Eye (tissue), 1 donor: ENCODE results near the gene C10orf62.

Experiments
- DNase-seq: peaks from one replicate; pipeline ENCODE4 v3.0.0-alpha.2; 2015

The C10orf62 gene

DNA sequence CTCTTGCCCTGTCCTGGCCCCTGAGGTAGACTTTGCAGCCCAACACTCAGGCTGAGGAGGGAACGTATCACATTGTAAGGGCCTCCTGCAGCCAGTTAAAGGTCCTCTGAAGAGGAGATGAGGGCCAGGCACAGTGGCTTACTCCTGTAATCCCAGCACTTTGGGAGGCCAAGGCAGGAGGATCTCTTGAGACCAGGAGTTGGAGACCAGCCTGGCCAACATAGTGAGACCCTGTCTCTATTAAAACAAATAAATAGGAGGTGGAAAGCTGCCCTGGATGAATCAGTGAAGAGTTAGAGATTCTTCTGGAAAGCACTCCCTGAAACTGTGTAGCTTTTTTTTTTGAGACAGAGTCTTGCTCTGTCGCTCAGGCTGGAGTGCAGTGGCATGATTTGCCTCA lies 2.3 kb upstream of the C10orf62 start:
- no peak for DNase-seq

DNA sequence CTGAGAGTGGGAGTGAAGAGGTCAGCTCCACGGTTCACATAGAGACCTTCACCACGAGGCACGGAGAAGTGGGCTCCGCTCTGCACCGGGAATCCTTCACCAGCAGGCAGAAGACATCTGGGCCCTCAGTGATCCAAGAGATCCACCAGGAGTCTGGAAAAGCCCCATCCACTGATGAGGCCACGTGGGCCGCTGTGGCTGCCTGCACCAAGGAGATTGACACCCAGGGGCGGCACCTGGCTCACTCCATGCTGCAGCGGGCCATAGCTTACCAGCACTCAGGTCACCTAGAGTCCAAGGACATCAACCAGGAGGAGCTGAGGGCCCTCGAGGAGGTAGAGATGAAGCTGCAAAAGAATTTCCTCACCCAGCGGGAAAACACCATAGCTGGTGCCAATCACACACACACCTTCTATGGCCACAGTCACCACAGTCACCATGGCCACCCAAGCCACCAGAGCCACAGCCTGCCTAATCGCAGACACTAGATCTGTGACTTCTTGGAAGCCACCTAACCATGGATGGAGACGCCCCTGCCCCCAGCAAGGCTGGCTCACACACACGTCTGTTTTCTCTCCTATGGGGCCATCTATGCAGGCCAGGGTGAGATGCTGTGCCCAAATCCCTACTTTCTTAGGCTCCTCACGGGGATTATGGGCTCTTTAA lies 694 bp downstream of the C10orf62 start:
- no peak for DNase-seq

DNA sequence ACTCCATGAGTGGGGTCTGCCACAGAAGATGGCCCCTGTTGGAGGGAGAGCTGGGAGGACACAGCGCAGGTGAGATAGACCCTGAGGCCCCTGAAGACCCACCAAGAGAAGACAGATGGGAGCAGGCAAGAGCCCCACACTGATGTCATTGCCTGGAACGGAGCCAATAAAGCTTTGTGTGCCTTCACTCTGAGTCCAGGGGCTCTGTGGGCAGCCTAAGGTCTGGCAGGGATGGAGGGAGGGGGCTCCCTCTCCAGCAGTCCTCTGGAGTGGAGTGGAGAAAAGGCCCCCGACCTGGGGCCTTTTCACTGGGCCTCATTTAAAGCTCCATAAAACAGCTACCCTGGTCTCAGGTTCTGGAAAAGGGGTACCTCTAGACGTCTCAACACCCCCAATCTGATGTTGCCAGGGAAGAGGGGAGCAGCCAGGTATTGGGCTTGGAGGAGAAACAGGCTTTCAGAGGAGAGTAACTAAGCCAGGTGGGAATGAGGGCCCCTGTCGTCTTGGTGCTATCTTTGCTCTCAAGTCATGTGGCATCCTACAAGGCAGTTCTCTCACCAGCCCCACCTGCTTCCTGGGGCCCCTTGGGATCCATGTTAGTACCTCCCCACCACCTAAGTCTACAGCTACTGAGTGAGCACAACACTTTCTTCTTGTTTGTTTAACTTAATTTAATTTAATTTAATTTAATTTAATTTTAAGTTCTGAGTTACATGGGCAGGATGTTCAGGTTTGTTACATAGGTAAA lies 1.4 kb downstream of the C10orf62 start:
- DNase-seq = no peak

DNA sequence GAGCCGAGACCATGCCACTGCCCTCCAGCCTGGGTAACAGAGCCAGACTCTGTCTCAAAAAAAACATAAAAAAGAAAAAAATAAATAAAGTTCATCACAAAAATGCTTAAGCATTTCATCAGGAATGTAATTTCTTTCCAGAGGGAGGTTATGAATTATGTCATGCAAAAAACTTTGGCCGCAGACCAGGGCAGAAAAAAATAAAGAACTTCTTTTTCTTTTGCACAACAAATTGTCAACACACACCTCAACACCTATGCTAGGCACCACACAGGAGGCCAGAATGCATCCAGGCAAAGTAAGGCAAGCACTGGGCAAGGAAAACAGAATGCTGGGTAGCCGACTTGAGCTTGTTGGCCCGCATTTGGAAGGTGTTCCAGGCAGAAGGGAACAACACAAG lies 3.9 kb downstream of the C10orf62 start:
- DNase-seq = no peak

DNA sequence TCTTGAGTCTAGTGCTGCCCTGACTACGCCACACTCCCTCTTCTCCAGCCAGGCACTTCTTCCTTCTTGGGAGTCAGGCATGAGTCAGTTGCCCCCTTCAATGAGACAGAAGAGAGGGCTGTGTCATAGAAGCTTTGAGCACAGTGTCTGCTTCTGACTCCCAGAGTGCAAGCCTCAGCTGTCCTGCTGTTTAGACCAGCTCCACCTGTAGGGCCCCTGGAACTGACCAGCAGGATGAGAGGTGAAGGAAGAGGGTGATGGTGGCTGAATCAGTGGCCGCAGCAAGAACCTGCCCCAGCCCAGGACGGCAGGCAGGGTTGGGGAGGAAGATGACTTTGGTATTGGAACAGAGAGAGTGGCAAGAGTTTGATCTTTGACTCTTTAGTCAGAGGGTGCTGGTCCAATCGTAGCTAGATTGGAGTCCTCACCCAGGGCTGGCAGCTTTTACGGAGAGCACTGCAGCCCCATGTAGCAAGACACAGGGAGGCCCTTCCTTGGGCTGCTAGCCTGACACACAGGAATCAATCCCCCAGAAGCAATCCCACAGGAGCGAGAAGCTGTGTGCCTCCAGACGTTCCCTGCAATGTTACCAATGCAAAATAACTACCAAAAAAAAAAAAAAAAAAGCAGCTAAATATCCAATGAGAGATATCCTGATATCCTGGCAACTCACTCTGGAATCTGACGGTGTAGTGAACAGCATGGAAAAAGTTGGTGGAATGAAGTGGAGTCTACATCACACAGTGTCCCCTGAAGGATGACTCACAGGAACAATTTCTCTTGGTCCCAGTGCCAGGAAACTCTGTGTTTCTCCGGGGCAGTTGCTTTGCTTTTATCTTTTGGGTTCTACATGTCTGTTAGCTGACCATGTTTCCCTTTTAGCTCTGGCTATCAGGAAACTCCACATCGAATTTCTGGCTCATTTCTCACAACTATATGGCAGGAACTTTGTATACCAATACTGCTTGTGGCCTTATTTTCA lies 6.9 kb downstream of the C10orf62 start:
- DNase-seq = no peak

DNA sequence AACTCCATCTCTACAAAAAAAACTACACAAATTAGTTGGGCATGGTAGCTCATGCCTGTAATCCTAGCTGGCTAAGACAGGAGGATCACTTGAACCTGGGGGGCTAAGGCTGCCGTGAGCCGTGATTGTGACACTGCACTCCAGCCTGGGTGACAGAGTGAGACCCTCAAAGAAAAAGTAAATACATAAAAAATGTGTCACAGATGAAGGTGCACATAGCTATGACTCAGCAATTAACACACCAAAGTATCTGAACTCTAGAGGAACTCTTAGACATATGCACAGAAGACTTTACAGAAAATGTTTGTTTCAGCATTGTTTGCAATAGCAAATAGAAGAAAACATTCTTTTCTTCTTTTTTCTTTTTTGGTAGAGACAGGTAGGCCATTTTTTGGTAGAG lies 8.3 kb downstream of the C10orf62 start:
- DNase-seq = no peak

DNA sequence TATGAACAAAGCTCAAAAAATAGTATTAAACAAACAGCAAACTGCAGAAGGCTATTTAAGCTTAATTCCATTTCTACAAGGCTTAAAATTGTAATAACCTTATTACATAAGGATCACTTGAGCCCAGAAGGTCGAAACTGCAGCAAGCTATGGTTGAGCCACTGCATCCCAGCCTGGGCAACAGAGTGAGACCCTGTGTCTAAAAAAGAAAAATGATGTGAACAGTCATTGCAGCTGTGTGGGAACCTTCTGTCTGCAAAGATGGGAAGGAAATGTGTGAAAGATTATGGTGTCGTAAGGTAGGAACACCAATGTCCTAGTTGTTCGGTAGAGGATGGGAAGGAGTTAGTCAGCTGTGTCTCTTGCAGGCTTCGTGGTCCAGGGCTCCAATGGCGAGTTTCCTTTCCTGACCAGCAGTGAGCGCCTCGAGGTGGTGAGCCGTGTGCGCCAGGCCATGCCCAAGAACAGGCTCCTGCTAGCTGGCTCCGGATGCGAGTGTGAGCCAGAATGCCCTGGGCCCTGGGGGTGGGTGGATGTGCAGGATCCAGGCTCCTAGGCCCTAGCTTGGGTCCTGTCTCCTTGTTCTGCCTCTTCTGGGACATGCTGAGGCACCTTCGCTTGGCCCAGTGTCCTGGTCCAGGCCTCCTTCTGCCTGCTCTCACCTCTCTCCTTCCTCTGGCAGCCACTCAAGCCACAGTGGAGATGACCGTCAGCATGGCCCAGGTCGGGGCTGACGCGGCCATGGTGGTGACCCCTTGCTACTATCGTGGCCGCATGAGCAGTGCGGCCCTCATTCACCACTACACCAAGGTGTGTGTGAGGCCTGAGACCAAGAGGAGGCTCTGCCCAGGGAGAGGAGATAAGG lies 9.1 kb downstream of the C10orf62 start:
- no peak for DNase-seq

DNA sequence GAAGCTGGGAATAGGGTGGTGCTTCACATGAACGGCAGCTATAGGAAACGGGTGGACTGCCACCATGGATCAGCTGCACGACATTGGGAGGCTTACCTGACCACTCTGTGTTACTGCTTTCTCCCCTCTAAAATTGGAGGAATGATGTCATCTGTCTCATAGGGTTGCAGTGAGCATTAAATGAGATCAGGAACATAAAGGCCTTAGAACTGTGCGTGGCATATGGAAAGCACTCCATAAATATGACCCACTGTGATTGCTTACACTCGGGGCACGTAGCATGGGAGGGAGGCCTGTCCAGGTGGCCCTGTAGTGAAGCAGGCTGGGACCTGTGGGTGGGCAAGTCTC lies 9.7 kb downstream of the C10orf62 start:
- no peak for DNase-seq

DNA sequence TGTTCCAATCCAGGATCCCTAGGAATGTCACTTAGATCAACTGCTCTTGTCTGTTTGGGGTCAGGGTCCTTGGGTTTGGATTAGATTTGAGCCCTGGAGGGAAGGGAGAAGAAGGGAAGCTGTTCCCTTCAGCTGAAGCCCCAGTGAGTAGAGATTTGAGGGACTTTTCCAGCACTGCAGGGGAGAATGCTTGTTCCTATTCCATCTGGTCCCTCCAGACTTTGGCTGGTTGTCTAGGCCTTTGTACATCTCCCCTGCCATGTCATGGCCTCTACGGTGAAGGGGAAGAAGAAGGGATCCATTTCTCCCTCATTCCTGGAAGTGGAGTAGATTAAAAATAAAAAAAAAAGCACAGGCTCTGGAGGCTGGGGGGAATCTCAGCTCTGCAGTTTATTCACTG lies 11.1 kb downstream of the C10orf62 start:
- DNase-seq = no peak

DNA sequence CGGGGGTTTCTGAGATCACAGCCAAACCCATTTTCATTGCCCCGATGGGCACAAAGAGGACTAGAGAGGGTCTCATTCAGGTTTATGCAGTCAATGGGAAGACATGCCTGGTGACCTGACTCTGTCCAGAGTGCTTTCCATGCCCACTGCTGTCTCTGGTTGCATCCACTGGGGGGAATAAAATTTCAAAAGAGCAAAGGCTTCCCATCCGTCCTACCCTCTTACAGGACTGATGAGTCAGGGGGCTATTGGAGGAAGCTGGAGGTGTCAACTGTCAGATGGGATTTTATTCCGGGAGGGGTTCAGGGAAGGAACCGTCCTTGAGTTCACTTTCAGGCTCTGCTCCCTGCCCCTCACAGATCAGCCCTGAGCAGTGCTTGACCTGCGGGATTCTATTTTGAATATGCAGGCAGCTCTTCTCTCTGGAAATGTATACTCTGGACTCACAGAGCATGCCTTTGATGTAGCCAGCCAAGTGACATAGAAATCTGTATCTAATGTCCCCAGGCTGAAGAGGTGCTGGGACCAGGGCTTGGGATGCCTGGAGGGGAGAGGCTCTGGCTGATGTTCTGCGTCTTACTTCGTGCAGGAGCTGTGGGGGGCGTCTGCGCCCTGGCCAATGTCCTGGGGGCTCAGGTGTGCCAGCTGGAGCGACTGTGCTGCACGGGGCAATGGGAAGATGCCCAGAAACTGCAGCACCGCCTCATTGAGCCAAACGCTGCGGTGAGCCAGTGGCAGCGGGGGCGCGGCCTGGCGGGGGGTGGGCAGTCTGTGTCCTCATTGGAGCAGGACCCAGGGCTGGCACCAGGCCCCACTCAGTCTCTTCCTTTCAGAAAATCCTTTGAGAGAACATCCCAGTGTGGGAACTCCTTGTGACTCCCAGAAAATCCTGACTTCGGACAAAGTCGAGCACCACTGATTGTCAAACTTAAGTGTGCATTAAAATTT lies 12.0 kb downstream of the C10orf62 start:
- no peak for DNase-seq

DNA sequence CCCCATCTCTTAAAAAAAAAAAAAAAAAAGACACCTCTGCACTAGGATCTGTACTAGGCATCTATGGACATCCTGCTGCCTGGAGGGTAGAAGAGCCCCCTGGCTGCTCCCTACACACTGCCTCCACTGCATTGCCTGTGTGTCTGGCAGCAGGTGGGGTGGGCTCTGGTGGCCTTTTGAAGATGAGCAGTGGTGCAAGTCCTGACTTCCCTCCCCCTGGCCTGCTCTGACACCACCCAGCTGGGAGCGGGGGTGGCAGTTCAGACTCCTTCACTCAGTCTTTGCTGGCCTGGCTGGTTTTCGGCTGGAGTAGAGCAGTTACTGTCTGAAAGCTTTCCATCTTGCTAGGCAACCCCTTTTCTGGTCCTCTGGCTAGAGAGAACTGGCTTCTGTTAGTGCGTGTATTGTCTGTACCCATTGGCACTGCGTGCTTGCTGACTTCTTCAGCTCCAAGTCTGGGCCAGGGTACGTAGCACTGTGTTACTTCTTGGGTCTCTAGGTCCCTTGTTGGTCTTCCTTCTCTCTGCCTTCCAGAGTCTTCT lies 17.6 kb downstream of the C10orf62 start:
- no peak for DNase-seq

DNA sequence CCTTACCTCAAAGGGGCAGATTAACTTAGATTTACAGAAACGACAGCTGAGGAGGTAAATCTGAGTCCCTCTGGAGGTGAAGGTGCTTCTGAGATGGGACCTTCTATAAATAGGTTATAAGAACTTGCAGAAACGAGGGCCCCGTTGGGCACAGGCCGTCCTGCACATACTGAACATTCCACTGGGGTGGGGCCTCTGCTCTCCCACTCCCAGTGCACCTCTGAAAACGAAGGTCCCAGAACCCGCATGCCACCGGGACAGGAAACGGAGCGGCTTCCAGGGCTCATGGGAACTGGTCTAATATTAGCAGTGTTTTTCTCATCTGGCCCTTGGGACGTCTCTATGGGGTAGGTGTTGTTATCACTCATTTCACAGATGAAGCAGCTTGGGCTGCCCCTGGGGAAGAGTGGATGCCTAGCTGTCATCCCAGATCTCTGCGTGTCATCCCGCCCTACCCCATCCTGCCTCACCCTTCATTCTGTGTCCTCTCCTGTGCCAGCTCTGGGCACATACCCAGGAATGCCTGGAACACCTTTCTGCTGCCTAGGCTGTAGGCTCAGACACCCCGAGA lies 19.6 kb downstream of the C10orf62 start:
- DNase-seq = no peak

DNA sequence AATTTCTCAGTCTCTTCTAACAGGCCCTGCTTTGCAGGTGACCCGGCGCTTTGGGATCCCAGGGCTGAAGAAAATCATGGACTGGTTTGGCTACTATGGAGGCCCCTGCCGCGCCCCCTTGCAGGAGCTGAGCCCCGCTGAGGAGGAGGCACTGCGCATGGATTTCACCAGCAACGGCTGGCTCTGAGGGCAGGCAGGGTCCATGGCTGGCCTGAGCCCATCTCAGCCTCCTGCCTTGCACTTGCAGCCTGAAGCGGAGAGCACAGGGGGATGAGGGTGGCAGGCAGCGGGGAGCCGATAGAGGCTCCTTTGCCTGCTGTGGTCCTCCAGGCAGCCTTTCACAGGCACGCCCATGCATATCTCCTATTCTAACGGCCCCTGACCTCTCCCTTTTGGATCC lies 22.0 kb downstream of the C10orf62 start:
- no peak for DNase-seq

DNA sequence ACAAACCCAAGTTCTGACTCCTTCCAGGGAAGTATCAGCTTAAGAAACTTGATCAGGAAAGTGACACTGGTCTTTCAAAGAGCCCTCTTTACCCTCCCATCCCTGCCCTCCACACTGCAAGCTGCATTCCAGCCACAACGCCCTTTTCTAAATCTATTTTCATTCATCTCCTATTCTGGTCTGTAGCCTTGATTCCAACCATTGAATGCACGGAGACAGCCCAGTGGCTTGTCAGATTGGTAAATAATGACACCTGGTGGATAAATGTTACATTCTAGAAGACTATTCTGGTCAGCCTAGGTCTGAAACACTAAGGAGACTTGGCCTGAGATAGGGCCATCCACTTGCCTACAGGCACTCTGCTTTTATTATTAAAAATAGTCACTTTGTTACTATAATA lies 22.9 kb downstream of the C10orf62 start:
- DNase-seq = peak; percentile 12

DNA sequence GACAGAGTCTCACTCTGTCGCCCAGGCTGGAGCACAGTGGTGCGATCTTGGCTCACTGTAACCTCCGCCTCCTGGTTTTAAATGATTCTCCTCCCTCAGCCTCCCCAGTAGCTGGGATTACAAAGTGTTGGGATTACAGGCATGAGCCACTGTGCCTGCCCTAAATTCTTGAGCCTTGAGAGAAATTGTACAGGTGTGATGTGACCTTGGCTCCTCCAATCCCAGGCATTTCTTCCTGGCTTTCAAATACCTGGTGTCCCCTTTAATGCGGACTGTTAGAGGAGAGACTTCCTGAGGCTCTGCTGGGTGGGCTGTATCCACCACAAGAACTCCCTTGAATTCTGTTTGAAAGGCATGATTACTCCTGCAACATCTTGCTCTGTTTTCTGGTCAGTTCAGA lies 28.8 kb downstream of the C10orf62 start:
- DNase-seq = no peak

DNA sequence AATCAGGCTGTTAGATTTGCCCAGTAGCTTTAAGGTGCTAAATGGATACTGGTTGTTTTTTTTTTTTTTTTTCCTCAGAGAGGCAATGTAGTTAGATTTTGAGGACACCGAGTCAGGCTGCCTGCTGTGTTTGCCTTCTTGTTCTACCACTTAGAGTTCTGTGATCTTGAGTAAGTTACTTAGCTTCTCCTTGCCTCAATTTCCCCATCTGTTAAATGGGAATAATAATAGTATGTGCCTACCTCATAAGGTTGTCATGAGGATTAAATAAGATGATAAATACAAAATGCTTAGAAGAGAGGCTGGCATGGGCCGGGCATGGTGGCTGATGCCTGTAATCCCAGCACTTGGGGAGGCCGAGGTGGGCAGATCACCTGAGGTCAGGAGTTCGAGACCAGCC lies 29.2 kb downstream of the C10orf62 start:
- no peak for DNase-seq

DNA sequence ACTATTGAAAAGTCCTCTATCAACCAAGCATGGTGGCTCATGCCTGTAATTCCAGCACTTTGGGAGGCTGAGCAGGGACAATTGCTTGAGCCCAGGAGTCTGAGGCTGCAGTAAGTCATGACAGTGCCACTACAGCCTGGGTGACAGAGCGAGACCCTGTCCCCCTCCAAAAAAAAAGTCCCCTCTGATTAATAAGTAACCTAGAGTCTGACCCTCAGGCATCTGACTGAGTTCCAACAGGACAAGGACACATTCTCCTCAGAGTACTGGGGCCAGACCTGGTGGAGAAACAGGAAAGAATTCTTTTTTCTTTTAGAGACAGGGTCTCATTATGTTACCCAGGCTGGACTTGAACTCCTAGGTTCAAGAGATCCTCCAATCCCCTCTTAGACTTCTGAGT lies 33.8 kb downstream of the C10orf62 start:
- no peak for DNase-seq

DNA sequence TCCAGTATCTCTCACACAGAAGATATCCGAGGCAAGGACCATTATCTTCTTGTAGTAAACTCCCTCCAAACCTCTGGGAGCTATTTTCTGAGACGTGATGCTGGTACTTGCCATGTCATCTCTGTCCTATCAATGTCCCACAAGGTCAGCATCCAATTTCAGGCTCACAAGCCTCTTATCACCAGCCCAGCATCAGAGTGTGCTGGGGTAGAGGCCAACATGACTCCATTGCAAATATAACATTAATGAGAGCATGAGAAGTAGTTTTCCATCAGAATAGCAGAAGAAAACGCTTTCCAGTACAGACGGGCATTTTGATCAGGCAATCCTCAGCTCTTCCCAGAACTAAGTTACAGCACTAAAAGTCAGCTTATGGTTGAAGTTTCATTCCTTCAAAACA lies 38.2 kb downstream of the C10orf62 start:
- no peak for DNase-seq

DNA sequence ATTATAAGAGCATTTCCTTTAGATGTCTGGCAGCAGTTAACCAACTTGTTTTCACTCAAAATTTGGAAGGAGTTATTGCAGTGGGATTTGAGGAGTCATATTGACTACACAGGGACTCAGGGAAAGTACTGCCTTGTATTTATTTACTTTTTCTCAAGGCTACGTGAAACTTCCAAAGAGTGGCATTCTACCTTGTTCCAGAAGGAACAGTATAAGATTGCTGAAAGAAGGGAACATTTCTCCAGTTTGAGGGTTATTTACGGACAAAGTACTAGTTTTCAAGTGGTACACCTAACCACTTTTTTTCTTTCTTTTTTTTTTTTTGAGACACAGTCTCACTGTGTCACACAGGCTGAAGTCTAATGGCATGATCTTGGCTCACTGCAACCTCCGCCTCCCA lies 38.7 kb downstream of the C10orf62 start:
- no peak for DNase-seq

DNA sequence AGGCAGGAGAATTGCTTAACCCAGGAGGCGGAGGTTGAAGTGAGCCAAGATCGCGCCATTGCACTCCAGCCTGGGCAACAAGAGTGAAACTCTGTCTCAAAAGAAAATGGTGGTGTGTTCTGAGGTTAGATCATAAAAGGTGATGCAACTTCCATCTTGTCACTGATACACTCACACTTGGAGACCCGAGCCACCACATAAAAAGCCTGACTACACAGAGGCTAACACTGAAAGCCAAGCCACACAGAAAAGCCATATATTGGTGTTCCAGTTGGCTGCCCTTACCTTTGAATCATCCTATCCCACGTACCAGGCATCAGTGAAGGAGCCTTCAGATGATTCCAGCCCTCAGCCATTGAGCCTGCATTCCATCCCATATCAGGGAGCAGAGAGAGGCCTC lies 39.8 kb downstream of the C10orf62 start:
- DNase-seq = no peak

DNA sequence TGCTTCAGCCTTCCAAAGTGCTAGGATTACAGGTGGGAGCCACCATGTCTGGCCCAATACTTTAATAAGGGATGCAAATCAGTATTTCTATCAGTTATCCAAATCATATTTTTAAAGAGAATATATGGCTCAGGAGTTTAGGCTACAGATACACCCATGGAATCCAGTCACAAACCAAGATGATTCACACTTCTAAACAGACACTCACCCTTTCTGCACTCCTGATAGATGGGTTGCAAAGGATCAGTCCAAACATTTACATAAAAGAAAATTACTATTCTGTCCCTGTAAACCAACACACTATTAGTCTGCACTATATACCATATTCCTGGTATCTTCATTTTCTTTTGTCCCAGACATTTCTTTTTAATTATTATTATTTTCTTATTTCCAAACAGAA lies 41.6 kb downstream of the C10orf62 start:
- DNase-seq = no peak
